SK-N-SH treated with all-trans-retinoic acid at 6 μM for 48 hours (cell line): Measurements from ENCODE around the gene STK4.

Source experiments
- CREB5 ChIP-seq: fragments of 250-450 bp; sonication (Bioruptor Pico); IDR thresholded peaks from 2 replicates; pipeline ENCODE4 v1.5.1; 2020; ENCODE audit warnings: low read depth, mild to moderate bottlenecking, moderate library complexity
- CSDC2 ChIP-seq: fragments of 250-450 bp; sonication (Bioruptor Pico); IDR thresholded peaks from 2 replicates; pipeline ENCODE4 v1.5.0; 2020; ENCODE audit warnings: mild to moderate bottlenecking, moderate library complexity
- ISL1 ChIP-seq: fragments of 250-450 bp; sonication (Bioruptor Pico); IDR thresholded peaks from 2 replicates; pipeline ENCODE4 v2.1.2; 2022; ENCODE audit warnings: mild to moderate bottlenecking, moderate library complexity
- RARB ChIP-seq: fragments of 250-450 bp; sonication (Bioruptor Pico); IDR thresholded peaks from 2 replicates; pipeline ENCODE4 v1.8.0; 2021; ENCODE audit warnings: mild to moderate bottlenecking, moderate library complexity
- TSHZ2 ChIP-seq: fragments of 250-450 bp; sonication (Bioruptor Pico); IDR thresholded peaks from 2 replicates; pipeline ENCODE4 v1.5.0; 2020; ENCODE audit warnings: mild to moderate bottlenecking, moderate library complexity
- ZC3H10 ChIP-seq: fragments of 250-450 bp; sonication (Bioruptor Pico); IDR thresholded peaks from 2 replicates; pipeline ENCODE4 v1.5.1; 2021; ENCODE audit warnings: mild to moderate bottlenecking, moderate library complexity
- ZNF70 ChIP-seq: fragments of 450-650 bp; formaldehyde crosslinking; IDR thresholded peaks from 2 replicates; pipeline ENCODE4 v1.5.0; 2020; ENCODE audit warnings: mild to moderate bottlenecking, moderate library complexity

GRCh38 chr20:45028424-45029136 is 62.3 kb downstream of the STK4 start:
- no peak for TF ChIP-seq CREB5 (CRISPR knock-in tag)
- TF ChIP-seq RARB (CRISPR knock-in tag), result no peak
- TF ChIP-seq TSHZ2, result no peak
- TF ChIP-seq ZNF70 (CRISPR knock-in tag), result no peak
- TF ChIP-seq ZC3H10 (CRISPR knock-in tag), result no peak
- no peak for TF ChIP-seq CSDC2 (CRISPR knock-in tag)
- TF ChIP-seq ISL1 (CRISPR knock-in tag), result no peak
